IPS-18a (cell line): ENCODE data around the gene PLEKHO2.
"Not testable (repeated sequence)": the region's sequence is repeated elsewhere in the genome, so short reads cannot be mapped to it uniquely, and the experiment has no call there.

Experiments used
- H3K27ac ChIP-seq: one replicate; pipeline ENCODE4 v1.5.1; 2013; ENCODE audit warnings: low read length
- H3K27me3 ChIP-seq: one replicate; pipeline ENCODE4 v1.6.1; 2013; ENCODE audit warnings: mild to moderate bottlenecking, low read length; ENCODE audit not compliant: control insufficient read depth, insufficient read depth
- H3K36me3 ChIP-seq: one replicate; pipeline ENCODE4 v1.6.1; 2013; ENCODE audit warnings: low read depth, low read length; ENCODE audit not compliant: control insufficient read depth
- H3K4me1 ChIP-seq: one replicate; pipeline ENCODE4 v1.6.1; 2013; ENCODE audit warnings: low read depth, low read length; ENCODE audit not compliant: control insufficient read depth
- H3K4me3 ChIP-seq: one replicate; pipeline ENCODE4 v1.5.1; 2013; ENCODE audit warnings: low read length
- H3K9ac ChIP-seq: one replicate; pipeline ENCODE4 v1.6.1; 2013; ENCODE audit warnings: mild to moderate bottlenecking, low read length, moderate library complexity
- H3K9me3 ChIP-seq: one replicate; pipeline ENCODE4 v1.6.1; 2013; ENCODE audit warnings: low read depth, low read length; ENCODE audit not compliant: control insufficient read depth

Gene PLEKHO2

DNA sequence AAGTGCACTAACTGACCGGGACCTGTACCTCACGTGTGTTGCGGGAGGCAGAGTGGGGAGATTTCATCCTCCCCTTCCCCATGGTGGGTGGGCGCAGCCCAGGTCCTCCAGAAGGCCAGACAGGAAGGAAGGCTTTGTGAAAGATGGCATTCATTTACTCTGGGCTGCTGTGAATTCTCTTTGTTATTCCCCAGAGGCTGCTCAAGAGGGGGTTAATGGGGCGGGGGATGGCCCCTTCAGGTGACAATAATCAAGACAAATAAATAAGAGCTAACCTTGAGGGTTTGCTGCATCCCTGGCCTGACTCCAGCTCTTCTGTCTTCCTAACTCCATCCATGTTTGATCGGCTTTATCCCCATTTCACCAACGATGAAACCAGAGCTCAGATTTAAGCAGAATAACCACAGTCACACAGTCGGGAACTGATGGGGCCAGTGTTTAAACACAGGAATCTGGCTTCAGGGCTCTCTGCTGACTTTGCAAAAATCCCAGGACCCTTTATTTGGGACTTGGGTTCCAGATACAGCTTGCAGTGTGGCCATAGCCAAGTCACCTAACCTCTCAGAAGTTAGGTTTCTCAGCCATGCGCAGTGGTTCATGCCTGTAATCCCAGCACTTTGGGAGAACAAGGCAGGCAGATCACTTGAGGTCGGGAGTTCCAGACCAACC, 32.8 kb upstream of the PLEKHO2 start:
- peaks cover 54% of the 10 kb centered on the region for H3K4me1 ChIP-seq
- peak overlapping the region; percentile 85 for H3K27ac ChIP-seq
- peak overlapping the region; percentile 45 for H3K4me3 ChIP-seq
- no peaks in the 10 kb centered on the region for H3K9me3 ChIP-seq
- peak overlapping the region; percentile 75 for H3K9ac ChIP-seq
- H3K36me3 ChIP-seq: no peaks in the 10 kb centered on the region
- H3K27me3 ChIP-seq: no peaks in the 10 kb centered on the region

DNA sequence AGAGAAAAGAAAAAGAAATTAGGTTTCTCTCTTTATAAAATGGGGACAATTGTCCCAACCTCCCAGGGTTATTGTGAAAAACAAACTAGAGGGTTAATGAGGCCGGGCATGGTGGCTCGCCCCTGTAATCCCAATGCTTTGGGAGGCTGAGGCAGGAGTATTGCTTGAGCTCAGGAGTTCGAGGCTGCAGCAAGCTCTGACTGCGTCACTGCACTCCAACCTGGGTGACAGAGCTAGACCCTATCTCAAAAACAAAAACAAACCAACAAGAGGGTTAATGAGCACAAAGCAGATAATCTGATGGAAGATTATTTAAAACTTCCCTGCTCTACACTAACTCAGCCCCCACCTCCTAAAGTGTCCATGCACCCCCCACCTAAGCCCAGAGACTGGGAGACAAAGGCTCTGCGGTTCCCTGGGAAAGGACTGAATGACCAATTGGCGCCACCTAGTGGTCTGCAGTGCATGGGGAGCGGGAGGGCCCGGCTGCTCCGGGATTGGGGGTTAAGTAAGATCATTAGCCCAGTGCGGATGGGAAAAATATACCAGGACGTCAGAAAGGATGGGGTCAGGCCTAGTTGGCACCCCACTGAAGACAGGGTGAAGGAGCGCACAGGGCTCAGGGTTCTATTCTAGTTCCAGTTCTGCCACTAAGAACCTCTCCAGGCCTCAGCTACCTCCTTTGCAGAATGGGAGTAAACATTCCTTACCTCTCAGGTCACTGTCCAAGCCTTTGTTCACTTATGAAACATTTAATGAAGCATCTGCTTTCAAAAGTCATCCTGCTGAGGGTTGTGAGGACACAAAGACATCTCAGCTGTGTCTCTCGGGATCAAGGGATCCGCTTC, 31.8 kb upstream of the PLEKHO2 start:
- Histone ChIP-seq H3K9me3 (no peaks in the 10 kb centered on the region), H3K27ac (peak overlapping the region; percentile 85), H3K27me3 (no peaks in the 10 kb centered on the region), H3K9ac (peak overlapping the region; percentile 75), H3K4me3 (peak overlapping the region; percentile 56), H3K4me1 (peaks cover 54% of the 10 kb centered on the region), H3K36me3 (no peaks in the 10 kb centered on the region)

DNA sequence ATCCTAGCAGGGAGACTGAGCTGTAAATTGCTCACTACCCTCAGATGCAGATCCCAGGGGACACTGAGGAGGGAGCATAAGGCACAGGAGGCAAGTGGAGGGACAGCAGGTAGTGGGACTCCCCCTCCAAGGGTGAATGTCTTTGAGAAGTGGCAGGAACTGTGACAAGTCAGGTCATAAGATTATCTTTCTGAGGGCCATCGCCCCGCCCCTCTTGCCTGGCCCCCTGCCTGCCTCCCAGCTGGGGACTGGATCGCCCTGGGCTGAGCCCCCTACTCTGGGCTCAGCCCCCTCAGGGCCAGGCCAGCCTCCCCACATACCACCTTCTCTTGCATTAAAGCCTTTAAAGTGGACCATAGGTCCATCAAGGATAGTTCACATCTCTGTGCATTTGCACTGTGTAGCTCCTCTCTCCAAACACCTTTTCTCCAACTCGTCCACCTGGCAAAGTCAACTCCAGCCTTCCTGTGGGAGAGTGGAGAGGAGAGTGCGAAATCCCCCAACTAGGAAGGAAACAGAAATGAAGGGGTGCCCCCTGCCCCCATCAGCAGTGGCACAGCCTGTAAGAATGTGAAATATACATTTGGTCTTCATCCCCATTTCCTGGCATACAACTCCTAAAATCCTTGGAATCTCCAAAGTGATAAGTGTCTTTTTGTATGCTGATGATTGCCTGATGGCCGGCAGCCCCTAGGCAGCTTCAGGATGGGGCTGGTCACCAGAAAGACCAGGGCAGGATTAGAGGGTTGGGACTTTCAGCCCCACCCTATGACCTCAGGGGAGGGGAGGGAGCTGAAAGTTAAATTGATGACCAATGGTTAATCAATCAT, 31.0 kb upstream of the PLEKHO2 start:
- Histone ChIP-seq H3K27me3 (no peaks in the 10 kb centered on the region), H3K36me3 (peaks cover under 1% of the 10 kb centered on the region), H3K4me3 (peak overlapping the region; percentile 56), H3K9me3 (no peaks in the 10 kb centered on the region), H3K9ac (peak overlapping the region; percentile 67), H3K27ac (peak overlapping the region; percentile 59), H3K4me1 (peaks cover 54% of the 10 kb centered on the region)

DNA sequence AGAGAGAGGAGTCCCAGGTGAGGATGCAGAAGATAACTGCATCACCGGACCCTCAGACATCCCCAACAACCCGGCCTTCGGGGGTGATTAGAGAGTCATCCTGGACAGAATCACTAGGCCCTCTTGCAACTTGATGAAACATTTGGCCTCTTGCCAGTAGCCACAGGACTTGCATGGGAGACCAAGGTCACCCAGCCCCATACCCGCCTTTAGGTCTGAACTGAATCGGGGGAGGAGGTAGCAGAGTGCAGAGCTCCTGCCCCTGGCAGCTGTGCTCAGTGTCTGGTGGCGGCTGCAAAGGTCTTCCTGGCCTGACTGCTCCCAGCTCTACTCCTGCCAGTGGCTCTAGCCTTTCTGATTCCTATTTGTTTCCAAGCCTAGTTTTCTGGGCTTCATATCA, 28.6 kb upstream of the PLEKHO2 start:
- peaks cover 36% of the 10 kb centered on the region for H3K4me1 ChIP-seq
- no peaks in the 10 kb centered on the region for H3K27me3 ChIP-seq
- H3K27ac ChIP-seq: no peak overlapping the region
- H3K4me3 ChIP-seq: no peak overlapping the region
- H3K36me3 ChIP-seq: peaks cover 18% of the 10 kb centered on the region
- H3K9ac ChIP-seq: no peak overlapping the region
- H3K9me3 ChIP-seq: no peaks in the 10 kb centered on the region

DNA sequence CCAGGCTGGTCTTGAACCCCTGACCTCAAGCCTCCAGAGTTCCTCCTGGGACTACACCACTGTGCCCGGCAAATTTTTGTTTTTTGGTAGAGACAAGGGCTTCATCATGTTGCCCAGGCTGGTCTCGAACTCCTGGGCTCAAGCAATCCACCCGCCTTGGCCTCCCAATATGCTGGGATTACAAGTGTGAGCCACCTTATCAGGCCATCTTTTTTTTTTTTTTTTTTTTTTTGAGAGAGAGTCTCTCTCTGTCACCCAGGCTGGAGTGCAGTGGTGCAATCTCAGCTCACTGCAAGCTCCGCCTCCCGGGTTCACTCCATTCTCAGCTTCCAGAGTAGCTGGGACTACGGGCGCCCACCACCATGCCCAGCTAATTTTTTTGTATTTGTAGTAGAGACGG, 27.4 kb upstream of the PLEKHO2 start:
- not testable (repeated sequence) for H3K27me3 ChIP-seq, H3K9me3 ChIP-seq, H3K9ac ChIP-seq, H3K4me3 ChIP-seq, H3K27ac ChIP-seq
- Histone ChIP-seq H3K36me3 (peaks cover 28% of the 10 kb centered on the region), H3K4me1 (peaks cover 26% of the 10 kb centered on the region)

DNA sequence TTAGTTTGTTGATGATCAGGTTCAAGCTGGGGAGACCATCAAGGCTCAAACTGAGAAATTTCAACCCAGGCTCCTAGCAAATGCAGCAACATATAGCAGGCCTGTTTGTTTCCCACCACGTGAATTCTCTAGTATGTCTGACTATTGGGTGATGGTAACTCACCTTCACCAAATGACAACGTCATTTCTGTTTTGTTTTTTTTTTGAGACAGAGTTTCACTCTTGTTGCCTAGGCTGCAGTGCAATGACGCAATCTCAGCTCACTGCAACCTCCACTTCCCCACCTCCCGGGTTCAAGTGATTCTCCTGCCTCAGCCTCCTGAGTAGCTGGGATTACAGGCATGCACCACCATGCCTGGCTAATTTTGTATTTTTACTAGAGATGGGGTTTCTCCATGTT, 26.8 kb upstream of the PLEKHO2 start:
- H3K4me1 ChIP-seq: peaks cover 24% of the 10 kb centered on the region
- H3K27ac ChIP-seq, H3K9ac ChIP-seq: not testable (repeated sequence)

DNA sequence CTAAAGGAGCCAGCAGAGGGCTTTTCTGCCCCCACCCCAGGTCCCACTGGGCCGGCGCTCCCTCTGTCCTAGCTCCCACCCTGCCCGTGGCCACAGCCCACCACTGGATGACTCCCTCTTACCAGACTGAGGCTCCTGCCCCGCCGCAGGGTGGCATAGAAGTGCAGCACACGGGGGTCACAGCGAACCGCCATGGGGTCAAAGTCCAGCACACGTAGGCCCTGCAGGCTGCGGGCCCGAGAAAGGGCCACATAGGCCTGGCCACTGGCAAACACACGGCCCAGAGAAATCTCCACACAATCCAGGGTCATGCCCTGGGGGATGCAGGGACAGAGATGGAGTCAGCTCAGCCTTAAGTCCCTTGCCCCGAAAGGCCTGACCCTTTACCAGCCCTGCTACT, 25.3 kb upstream of the PLEKHO2 start:
- Histone ChIP-seq H3K36me3 (peaks cover 50% of the 10 kb centered on the region), H3K9me3 (no peaks in the 10 kb centered on the region), H3K27ac (no peak overlapping the region), H3K4me3 (no peak overlapping the region), H3K9ac (no peak overlapping the region), H3K4me1 (peaks cover 9% of the 10 kb centered on the region), H3K27me3 (no peaks in the 10 kb centered on the region)

More for the DNA sequence above, 26.8 kb upstream of the PLEKHO2 start:
- H3K36me3 ChIP-seq: peaks cover 35% of the 10 kb centered on the region
- H3K27me3 ChIP-seq, H3K9me3 ChIP-seq, H3K4me3 ChIP-seq: not testable (repeated sequence)

DNA sequence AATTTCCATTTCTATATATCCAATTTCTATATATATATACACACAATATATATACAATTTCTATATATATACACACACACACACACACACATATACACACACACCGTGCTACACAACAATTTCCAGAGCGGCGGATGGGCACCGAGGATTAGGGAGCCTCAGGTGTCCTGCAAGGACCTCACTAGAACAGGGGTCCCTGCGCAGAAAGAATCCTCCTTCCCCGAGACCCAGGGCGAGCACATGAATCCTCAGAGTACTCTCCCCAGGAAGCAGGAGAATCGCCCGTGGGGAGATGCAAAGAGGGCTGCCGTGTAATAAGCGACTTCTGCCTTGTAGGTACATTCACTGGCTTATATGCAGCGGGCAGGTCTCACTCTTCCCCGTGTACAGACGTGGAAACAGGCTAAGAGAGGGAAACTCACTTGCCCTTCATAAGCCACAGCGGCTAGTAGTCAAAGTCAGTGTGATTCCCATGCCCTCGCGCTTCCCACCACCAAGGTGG, 16.7 kb upstream of the PLEKHO2 start:
- peaks cover 3% of the 10 kb centered on the region for H3K27me3 ChIP-seq
- H3K27ac ChIP-seq: peak overlapping the region; percentile 78
- H3K36me3 ChIP-seq: peaks cover 26% of the 10 kb centered on the region
- H3K9ac ChIP-seq: peak overlapping the region; percentile 80
- H3K4me3 ChIP-seq: peak overlapping the region; percentile 87
- H3K4me1 ChIP-seq: peaks cover 9% of the 10 kb centered on the region
- H3K9me3 ChIP-seq: no peaks in the 10 kb centered on the region

DNA sequence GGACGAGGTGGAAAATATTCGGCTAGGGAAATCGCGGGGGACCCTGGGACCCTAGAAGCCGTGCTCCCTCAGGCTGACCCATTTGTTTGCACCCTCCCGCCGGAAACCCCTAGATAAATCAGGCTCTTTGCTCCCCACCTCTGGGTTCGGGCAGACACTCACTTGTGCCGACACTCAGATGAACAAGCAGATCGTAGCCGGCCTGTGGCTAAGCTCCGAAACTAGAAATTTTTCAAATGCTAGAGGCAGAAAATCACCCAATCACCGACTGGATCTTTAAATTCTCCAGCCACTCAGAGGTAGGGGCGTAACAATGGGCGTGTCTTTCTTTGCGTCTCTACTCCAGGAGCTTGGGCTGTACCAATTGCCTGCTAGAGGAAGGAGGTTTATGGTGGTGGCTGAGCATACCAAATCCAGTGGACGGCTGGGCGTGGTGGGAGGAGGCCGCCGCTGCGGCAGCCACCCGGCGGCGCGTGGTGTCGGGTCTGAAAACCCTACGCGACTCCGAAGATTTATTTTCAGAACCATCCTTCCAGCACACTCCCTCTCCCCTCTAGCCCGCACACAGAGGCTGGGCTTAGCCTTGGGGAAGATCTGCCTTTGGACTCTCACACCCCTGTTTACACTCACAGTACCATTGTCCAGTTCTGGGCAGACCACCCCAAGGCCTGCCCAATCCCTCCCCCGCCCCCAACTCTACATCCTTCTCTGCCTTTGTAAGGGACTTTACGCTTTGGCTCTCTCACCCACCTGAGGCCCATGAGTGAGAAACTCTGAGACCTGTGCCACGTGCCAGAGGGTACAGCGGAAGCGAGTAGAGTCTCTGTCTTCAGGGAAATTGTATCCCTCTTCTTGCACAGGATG, 16.1 kb upstream of the PLEKHO2 start, which contains the start of gene PIF1:
Gene PIF1 (minus strand): TSS at position 217 of the 864 bp plus-strand sequence. CDS start 1,312 bp downstream, outside the sequence.
- H3K9me3 ChIP-seq: no peaks in the 10 kb centered on the region

DNA sequence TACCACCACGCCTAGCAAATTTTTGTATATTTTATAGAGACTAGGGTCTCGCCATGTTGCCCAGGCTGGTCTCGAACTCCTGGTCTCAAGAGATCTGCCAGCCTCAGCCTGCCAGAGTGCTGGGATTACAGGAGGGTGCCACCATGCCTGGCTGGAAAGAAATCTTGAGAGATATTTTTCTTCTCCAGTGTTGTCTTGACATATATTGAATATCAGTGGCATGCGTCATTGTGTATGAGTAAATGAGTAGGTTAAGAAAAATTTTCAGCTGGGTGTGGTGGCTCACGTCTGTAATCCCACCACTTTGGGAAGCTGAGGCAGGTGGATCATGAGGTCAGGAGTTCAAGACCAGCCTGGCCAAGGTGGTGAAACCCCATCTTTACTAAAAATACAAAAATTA, 12.7 kb upstream of the PLEKHO2 start:
- H3K4me3 ChIP-seq: no peak overlapping the region
- H3K4me1 ChIP-seq: peaks cover 9% of the 10 kb centered on the region
- no peak overlapping the region for H3K9ac ChIP-seq
- no peak overlapping the region for H3K27ac ChIP-seq
- H3K36me3 ChIP-seq: no peaks in the 10 kb centered on the region
- H3K27me3 ChIP-seq: peaks cover 3% of the 10 kb centered on the region
- no peaks in the 10 kb centered on the region for H3K9me3 ChIP-seq

More for the DNA sequence above, 16.1 kb upstream of the PLEKHO2 start, which contains the start of gene PIF1:
- Histone ChIP-seq H3K27ac (peak within 1 kb of the TSS; percentile 93), H3K27me3 (peaks cover 3% of the 10 kb centered on the region), H3K9ac (peak within 1 kb of the TSS; percentile 80), H3K4me3 (peak within 1 kb of the TSS; percentile 87), H3K4me1 (peaks cover 9% of the 10 kb centered on the region), H3K36me3 (peaks cover 20% of the 10 kb centered on the region)
